ENCODE data around the gene GRIK3. TPM values are rescaled to one million over a fixed set of nuclear protein-coding genes. Genes with fewer than 3 reads are reported as not detected.

GRIK3 gene
- total RNA-seq, 1 experiment from 2014 or later: 5.5 TPM

DNA sequence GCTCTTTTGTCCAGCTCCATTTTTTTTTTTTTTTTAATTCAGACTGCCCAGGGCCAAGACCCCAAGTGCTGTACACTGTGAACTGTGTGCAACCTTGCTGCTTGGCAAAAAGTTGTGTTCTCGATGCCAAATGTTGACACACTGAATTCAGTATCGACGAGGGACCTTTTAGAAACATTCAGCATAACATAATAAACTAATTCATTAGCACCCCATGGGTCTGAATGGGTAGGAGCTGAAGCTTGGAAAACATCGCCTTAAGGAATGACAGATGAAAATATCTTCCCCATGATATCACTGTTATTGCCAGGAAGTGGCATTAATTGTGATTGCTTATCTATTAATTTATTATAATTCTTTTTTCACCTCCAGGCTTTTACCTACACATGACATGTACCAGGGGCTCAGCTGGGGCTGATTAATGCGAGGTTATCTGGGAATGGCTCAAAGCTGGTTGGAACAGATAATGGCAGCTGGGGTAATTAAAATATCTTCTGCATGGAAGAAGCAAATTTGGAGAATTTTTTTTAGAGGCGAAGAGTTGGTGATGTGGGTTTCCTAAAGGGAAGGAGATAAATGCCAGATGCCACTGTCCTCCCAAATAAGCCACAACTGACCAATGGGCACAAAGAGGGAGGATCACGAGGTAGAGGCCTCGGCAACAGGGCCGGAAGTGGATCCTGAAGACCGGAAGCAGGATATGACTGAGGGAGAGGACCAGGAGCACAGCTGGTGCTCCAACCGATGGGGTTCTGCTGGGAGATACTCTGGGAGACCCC lies 169.3 kb downstream of the GRIK3 start (continued):
- TF ChIP-seq, protein P1, sequence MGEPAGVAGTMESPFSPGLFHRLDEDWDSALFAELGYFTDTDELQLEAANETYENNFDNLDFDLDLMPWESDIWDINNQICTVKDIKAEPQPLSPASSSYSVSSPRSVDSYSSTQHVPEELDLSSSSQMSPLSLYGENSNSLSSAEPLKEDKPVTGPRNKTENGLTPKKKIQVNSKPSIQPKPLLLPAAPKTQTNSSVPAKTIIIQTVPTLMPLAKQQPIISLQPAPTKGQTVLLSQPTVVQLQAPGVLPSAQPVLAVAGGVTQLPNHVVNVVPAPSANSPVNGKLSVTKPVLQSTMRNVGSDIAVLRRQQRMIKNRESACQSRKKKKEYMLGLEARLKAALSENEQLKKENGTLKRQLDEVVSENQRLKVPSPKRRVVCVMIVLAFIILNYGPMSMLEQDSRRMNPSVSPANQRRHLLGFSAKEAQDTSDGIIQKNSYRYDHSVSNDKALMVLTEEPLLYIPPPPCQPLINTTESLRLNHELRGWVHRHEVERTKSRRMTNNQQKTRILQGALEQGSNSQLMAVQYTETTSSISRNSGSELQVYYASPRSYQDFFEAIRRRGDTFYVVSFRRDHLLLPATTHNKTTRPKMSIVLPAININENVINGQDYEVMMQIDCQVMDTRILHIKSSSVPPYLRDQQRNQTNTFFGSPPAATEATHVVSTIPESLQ (CRISPR knock-in tag; IDR thresholded peaks at IDR 0.05): no peak
- TF ChIP-seq GRHL2 (CRISPR knock-in tag; IDR thresholded peaks at IDR 0.05; ENCODE audit: insufficient replicate concordance, severe bottlenecking) (no peak), ZNF416 (CRISPR knock-in tag; IDR thresholded peaks at IDR 0.05) (no peak), RORB (CRISPR knock-in tag; IDR thresholded peaks at IDR 0.05) (no peak)

DNA sequence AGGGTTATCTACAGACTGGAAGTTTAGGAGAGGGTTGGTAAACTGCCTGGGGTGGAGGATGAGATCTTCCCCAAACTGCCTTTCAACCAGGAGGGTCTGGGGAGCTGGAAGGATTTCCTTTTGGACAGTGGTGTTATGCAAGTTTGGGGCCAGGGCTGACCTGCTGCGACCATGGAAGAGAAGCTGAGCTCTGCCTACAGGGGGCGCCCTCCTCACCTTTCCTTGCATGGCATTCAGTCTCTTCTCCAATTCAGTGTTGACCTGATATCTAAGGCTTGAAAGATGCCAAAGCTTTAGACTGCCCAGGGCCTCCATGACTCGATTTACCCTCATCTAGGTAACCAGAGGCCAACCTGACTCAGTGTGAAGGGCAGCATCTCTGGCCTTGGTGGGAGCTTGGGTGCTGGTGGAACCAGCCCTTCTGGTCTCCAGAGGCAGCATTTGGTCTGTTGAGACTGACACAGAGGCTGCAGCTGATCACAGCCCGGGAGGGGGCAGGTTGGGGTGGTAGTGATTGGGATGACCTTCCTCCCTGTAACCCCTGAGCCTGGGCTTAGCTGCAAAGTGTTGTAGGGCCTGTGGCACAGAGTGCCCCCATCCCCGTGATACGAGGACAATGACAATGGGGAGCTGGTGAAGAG lies 170.0 kb downstream of the GRIK3 start:
- ChIA-PET POLR2A (interaction anchor here (0.6 to 1.0 kb wide), 2 partner anchors 16 to 128 kb away, joined by 3 read pairs; no protein-coding TSS in a partner anchor), CTCF (interaction anchor here (0.6 to 6.3 kb wide), 68 partner anchors 11 to 1073 kb away, joined by 3 to 125 read pairs (median 4); no protein-coding TSS in a partner anchor)
- DNase-seq (ENCODE audit: low spot score) (peak; percentile 80), ATAC-seq (peak; percentile 71)
- no peak overlapping the region for H3K27ac Mint-ChIP-seq
- no peaks in the 10 kb centered on the region; the same call in 1 of the 2 replicates for H3K27me3 Mint-ChIP-seq (ENCODE audit: low read depth)
- H3K4me3 Mint-ChIP-seq: no peak overlapping the region
- TF ChIP-seq, protein P2, sequence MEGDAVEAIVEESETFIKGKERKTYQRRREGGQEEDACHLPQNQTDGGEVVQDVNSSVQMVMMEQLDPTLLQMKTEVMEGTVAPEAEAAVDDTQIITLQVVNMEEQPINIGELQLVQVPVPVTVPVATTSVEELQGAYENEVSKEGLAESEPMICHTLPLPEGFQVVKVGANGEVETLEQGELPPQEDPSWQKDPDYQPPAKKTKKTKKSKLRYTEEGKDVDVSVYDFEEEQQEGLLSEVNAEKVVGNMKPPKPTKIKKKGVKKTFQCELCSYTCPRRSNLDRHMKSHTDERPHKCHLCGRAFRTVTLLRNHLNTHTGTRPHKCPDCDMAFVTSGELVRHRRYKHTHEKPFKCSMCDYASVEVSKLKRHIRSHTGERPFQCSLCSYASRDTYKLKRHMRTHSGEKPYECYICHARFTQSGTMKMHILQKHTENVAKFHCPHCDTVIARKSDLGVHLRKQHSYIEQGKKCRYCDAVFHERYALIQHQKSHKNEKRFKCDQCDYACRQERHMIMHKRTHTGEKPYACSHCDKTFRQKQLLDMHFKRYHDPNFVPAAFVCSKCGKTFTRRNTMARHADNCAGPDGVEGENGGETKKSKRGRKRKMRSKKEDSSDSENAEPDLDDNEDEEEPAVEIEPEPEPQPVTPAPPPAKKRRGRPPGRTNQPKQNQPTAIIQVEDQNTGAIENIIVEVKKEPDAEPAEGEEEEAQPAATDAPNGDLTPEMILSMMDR (IDR thresholded peaks at IDR 0.05): peak; percentile 96
- TF ChIP-seq FOXP1 (CRISPR knock-in tag; IDR thresholded peaks at IDR 0.05; ENCODE audit: borderline replicate concordance): no peak
- no peak for TF ChIP-seq TEAD4 (CRISPR knock-in tag; IDR thresholded peaks at IDR 0.05)
- H3K9me3 Mint-ChIP-seq: no peaks in the 10 kb centered on the region
- H3K4me1 Mint-ChIP-seq: no peaks in the 10 kb centered on the region; the same call in 1 of the 2 replicates
- no peaks in the 10 kb centered on the region for H3K36me3 Mint-ChIP-seq

DNA sequence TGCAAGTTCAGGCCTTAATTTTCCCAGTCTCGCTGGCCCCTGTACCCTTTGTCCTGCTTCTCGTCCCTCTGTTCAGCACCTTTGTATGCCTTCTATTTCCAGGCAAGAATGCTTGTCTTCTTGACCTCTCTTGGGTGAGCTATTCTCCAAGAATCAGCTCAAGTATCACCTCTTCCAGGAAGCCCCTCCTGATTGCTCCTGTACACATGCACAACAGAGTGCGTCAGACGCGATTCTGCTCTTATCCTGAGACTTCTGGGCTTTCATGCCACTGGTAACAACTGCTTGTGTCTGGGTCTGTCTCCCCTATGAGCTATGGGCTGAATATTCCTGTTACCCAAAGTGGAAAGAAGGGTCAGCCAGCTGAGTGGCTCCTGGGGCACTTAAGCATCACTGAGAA lies 170.8 kb downstream of the GRIK3 start:
- POLR2A ChIA-PET: interaction anchor here (1.0 kb wide), 1 partner anchor 15 kb away, joined by 3 read pairs; no protein-coding TSS in a partner anchor
- H3K27me3 Mint-ChIP-seq (ENCODE audit: low read depth): no peaks in the 10 kb centered on the region; the same call in 1 of the 2 replicates
- TF ChIP-seq CREB1 (CRISPR knock-in tag; IDR thresholded peaks at IDR 0.05): no peak
- TF ChIP-seq, protein P3, sequence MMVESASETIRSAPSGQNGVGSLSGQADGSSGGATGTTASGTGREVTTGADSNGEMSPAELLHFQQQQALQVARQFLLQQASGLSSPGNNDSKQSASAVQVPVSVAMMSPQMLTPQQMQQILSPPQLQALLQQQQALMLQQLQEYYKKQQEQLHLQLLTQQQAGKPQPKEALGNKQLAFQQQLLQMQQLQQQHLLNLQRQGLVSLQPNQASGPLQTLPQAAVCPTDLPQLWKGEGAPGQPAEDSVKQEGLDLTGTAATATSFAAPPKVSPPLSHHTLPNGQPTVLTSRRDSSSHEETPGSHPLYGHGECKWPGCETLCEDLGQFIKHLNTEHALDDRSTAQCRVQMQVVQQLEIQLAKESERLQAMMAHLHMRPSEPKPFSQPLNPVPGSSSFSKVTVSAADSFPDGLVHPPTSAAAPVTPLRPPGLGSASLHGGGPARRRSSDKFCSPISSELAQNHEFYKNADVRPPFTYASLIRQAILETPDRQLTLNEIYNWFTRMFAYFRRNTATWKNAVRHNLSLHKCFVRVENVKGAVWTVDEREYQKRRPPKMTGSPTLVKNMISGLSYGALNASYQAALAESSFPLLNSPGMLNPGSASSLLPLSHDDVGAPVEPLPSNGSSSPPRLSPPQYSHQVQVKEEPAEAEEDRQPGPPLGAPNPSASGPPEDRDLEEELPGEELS (CRISPR knock-in tag; IDR thresholded peaks at IDR 0.05): no peak
- no peak for TF ChIP-seq MXD4 (CRISPR knock-in tag; IDR thresholded peaks at IDR 0.05; ENCODE audit: borderline replicate concordance)
- no peak for TF ChIP-seq GABPB1 (CRISPR knock-in tag; IDR thresholded peaks at IDR 0.05)
- TF ChIP-seq GTF2I (CRISPR knock-in tag; conservative IDR thresholded peaks at IDR 0.05): no peak
- TF ChIP-seq, protein P4, sequence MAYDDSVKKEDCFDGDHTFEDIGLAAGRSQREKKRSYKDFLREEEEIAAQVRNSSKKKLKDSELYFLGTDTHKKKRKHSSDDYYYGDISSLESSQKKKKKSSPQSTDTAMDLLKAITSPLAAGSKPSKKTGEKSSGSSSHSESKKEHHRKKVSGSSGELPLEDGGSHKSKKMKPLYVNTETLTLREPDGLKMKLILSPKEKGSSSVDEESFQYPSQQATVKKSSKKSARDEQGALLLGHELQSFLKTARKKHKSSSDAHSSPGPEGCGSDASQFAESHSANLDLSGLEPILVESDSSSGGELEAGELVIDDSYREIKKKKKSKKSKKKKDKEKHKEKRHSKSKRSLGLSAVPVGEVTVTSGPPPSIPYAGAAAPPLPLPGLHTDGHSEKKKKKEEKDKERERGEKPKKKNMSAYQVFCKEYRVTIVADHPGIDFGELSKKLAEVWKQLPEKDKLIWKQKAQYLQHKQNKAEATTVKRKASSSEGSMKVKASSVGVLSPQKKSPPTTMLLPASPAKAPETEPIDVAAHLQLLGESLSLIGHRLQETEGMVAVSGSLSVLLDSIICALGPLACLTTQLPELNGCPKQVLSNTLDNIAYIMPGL (CRISPR knock-in tag; IDR thresholded peaks at IDR 0.05): no peak
- no peak for TF ChIP-seq OVOL2 (CRISPR knock-in tag; IDR thresholded peaks at IDR 0.05; ENCODE audit: borderline replicate concordance)
- TF ChIP-seq TEAD1 (CRISPR knock-in tag; IDR thresholded peaks at IDR 0.05): no peak
- TF ChIP-seq, protein P5, sequence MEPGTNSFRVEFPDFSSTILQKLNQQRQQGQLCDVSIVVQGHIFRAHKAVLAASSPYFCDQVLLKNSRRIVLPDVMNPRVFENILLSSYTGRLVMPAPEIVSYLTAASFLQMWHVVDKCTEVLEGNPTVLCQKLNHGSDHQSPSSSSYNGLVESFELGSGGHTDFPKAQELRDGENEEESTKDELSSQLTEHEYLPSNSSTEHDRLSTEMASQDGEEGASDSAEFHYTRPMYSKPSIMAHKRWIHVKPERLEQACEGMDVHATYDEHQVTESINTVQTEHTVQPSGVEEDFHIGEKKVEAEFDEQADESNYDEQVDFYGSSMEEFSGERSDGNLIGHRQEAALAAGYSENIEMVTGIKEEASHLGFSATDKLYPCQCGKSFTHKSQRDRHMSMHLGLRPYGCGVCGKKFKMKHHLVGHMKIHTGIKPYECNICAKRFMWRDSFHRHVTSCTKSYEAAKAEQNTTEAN (CRISPR knock-in tag; IDR thresholded peaks at IDR 0.05): no peak
- no peak for TF ChIP-seq TEAD4 (CRISPR knock-in tag; IDR thresholded peaks at IDR 0.05)
- TF ChIP-seq SMAD4 (CRISPR knock-in tag; IDR thresholded peaks at IDR 0.05): no peak
- H3K27ac Mint-ChIP-seq: no peak overlapping the region
- ATAC-seq (no peak), DNase-seq (ENCODE audit: low spot score) (no peak)
- H3K9me3 Mint-ChIP-seq: no peaks in the 10 kb centered on the region
- H3K4me3 Mint-ChIP-seq: no peak overlapping the region
- H3K4me1 Mint-ChIP-seq: no peaks in the 10 kb centered on the region; the same call in 1 of the 2 replicates
- CTCF ChIA-PET: interaction anchor here (0.6 to 6.3 kb wide), 59 partner anchors 12 to 1073 kb away, joined by 3 to 125 read pairs (median 4); no protein-coding TSS in a partner anchor
- H3K36me3 Mint-ChIP-seq: no peaks in the 10 kb centered on the region

Data from WTC11 (cell line).